HG02642 (cell line): ENCODE measurements around the gene EPN2.
A peak's percentile ranks its signal among the peaks of the same experiment; 100 is the strongest.
"Not testable (repeated sequence)": the region's sequence is repeated elsewhere in the genome, so short reads cannot be mapped to it uniquely, and the experiment has no call there.

Source experiments
- ATAC-seq: cut with Tn5 transposase; IDR thresholded peaks from one replicate; pipeline ENCODE4 v1.9.1; 2021; ENCODE audit warnings: mild to moderate bottlenecking; ENCODE audit not compliant: unreplicated experiment, poor library complexity

Gene EPN2

GRCh38 chr17:19264268-19264667 lies 27.1 kb downstream of the EPN2 start:
- no peak for ATAC-seq

- ATAC-seq = no peak
Measured at GRCh38 chr17:19264681-19265080, 27.5 kb downstream of the EPN2 start.

- ATAC-seq = no peak
Measured at GRCh38 chr17:19265755-19266154, 28.6 kb downstream of the EPN2 start.

GRCh38 chr17:19268611-19269010 lies 31.4 kb downstream of the EPN2 start:
- no peak for ATAC-seq

- ATAC-seq = no peak
Measured at GRCh38 chr17:19269106-19269505, 31.9 kb downstream of the EPN2 start.

- no peak for ATAC-seq
Measured at GRCh38 chr17:19269641-19270040, 32.5 kb downstream of the EPN2 start.

GRCh38 chr17:19270347-19270703 lies 33.2 kb downstream of the EPN2 start:
- ATAC-seq = no peak

- peak; percentile 74 for ATAC-seq
Measured at GRCh38 chr17:19270704-19271611, 33.8 kb downstream of the EPN2 start.

GRCh38 chr17:19271780-19272357 lies 34.7 kb downstream of the EPN2 start:
- ATAC-seq = no peak

- ATAC-seq = no peak
Measured at GRCh38 chr17:19273731-19274130, 36.6 kb downstream of the EPN2 start.

- no peak for ATAC-seq
Measured at GRCh38 chr17:19274893-19275292, 37.7 kb downstream of the EPN2 start.

GRCh38 chr17:19275457-19276127 lies 38.4 kb downstream of the EPN2 start:
- ATAC-seq = no peak

- ATAC-seq = not testable (repeated sequence)
Measured at GRCh38 chr17:19278284-19278683, 41.1 kb downstream of the EPN2 start.

GRCh38 chr17:19278729-19279128 lies 41.6 kb downstream of the EPN2 start:
- no peak for ATAC-seq

GRCh38 chr17:19281161-19281560 lies 44.0 kb downstream of the EPN2 start:
- no peak for ATAC-seq

- peak; percentile 59 for ATAC-seq
Measured at GRCh38 chr17:19284005-19284959, 47.1 kb downstream of the EPN2 start.

- no peak for ATAC-seq
Measured at GRCh38 chr17:19285213-19285900, 48.2 kb downstream of the EPN2 start.

GRCh38 chr17:19286751-19287341 lies 49.7 kb downstream of the EPN2 start:
- ATAC-seq = no peak

GRCh38 chr17:19287651-19288050 lies 50.5 kb downstream of the EPN2 start:
- ATAC-seq = no peak
